Measurements from ENCODE around the gene LYPD6B.

The LYPD6B gene

DNA sequence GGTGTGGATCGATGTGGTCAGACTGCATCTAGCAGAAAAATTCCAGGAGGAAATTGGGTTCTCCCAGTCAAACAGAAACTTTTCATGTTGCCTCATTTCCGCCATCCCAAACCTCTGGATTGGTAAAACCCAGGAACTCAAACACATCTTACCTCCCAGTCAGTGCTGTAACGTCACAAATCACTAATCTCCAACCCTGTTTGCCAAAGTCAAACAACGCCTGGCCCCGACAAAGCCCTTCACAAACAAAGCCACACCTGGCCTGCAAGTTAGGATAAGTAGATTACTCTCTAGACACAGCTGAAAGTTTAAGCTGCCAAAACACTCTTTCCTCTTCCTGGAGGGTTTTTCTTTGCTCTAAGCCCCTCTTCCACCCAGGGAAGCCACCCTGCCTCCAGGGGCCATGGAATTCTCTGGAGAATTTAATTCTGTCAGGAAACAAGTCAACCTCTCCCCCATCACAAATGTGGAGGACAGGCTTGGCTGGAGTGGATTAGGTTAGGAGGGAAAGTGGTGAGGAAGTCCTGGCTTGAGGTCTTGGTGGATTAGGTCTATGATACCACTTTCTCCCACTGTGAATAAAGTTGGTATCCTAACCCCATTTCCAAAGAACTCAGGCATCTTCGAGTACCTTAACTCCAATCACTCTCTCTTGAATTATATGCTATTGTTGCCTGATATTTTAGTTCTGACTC, 86.7 kb downstream of the LYPD6B start:
- H3K27ac ChIP-seq, result no peak overlapping the region
- CTCF ChIA-PET, result interaction anchor here (0.7 kb wide), 1 partner anchor 62 kb away, joined by 4 read pairs; no protein-coding TSS in a partner anchor
- POLR2A ChIA-PET (ENCODE audit: low non-redundant PET), result no interaction called here
- DNase-seq (ENCODE audit: low spot score), result no peak
- TF ChIP-seq, protein P1, sequence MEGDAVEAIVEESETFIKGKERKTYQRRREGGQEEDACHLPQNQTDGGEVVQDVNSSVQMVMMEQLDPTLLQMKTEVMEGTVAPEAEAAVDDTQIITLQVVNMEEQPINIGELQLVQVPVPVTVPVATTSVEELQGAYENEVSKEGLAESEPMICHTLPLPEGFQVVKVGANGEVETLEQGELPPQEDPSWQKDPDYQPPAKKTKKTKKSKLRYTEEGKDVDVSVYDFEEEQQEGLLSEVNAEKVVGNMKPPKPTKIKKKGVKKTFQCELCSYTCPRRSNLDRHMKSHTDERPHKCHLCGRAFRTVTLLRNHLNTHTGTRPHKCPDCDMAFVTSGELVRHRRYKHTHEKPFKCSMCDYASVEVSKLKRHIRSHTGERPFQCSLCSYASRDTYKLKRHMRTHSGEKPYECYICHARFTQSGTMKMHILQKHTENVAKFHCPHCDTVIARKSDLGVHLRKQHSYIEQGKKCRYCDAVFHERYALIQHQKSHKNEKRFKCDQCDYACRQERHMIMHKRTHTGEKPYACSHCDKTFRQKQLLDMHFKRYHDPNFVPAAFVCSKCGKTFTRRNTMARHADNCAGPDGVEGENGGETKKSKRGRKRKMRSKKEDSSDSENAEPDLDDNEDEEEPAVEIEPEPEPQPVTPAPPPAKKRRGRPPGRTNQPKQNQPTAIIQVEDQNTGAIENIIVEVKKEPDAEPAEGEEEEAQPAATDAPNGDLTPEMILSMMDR (conservative IDR thresholded peaks at IDR 0.05; ENCODE audit: low read depth), result no peak

DNA sequence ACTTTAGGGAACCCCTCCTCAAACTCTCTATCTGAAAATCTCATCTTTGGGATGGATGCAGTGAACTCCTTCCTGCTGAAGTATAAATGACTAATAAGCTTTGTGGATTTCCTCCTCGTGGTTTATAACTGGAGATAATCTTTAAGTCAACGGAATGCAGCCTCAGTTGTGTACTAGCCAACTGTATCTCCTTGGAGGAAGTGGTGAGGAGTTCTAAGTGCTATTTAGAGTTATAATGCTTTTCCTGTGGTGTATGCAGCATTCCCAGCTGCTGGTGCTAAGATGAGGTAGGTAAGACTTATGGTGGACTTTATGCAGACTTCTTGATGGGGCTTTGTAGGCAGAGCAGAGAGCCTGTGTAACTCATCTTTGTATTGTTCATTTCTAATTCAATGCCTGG, 90.9 kb downstream of the LYPD6B start:
- ChIA-PET CTCF (interaction anchor here (0.6 kb wide), 1 partner anchor 156 kb away, joined by 4 read pairs; no protein-coding TSS in a partner anchor), POLR2A (ENCODE audit: low non-redundant PET) (no interaction called here)
- DNase-seq (ENCODE audit: low spot score), result no peak
- H3K27ac ChIP-seq, result no peak overlapping the region
- TF ChIP-seq, protein P1 (conservative IDR thresholded peaks at IDR 0.05; ENCODE audit: low read depth), result no peak

DNA sequence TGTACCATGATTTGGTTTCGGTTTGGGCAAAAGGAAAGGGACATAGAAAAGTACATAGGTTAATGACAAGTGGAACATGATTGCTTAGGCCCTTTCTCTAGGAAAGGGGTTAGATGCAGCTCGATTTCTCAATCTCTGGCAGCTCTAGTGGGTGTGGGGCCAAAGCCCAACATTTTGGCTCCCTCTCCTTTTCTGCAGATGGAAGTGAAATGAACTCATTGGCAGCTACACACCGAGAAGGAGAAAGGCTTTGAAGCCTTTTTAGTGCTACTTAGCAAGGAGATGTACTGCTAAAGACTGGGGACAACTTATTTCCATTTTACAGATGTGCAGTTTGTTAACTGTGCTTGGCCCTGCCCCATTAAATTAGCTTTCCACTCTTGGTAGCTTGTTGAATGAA, 93.8 kb downstream of the LYPD6B start:
- DNase-seq (ENCODE audit: low spot score), result no peak
- ChIA-PET POLR2A (ENCODE audit: low non-redundant PET) (no interaction called here), CTCF (no interaction called here)
- TF ChIP-seq, protein P1 (conservative IDR thresholded peaks at IDR 0.05; ENCODE audit: low read depth), result no peak
- H3K27ac ChIP-seq, result no peak overlapping the region

DNA sequence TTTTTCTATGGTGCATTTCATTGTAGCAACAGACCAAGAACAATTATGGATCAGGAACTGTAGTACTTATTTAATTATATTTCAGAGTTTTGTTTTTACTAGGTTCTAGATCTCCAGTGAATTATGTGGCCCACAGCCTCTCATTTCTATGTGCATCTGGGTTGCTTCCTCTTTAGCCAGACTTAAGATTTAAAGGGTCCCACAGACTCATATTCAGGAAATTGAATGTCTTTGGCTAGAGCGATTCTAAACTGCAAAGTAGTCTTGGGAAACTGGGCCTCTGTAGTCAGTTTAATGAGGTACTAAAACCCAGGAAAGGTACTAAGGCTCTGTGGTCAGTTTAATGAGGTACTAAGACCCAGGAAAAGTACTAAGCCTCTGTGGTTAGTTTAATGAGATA, 94.4 kb downstream of the LYPD6B start:
- POLR2A ChIA-PET (ENCODE audit: low non-redundant PET), result no interaction called here
- TF ChIP-seq, protein P1 (conservative IDR thresholded peaks at IDR 0.05; ENCODE audit: low read depth), result no peak
- no peak for DNase-seq (ENCODE audit: low spot score)
- H3K27ac ChIP-seq, result no peak overlapping the region
- CTCF ChIA-PET, result no interaction called here

DNA sequence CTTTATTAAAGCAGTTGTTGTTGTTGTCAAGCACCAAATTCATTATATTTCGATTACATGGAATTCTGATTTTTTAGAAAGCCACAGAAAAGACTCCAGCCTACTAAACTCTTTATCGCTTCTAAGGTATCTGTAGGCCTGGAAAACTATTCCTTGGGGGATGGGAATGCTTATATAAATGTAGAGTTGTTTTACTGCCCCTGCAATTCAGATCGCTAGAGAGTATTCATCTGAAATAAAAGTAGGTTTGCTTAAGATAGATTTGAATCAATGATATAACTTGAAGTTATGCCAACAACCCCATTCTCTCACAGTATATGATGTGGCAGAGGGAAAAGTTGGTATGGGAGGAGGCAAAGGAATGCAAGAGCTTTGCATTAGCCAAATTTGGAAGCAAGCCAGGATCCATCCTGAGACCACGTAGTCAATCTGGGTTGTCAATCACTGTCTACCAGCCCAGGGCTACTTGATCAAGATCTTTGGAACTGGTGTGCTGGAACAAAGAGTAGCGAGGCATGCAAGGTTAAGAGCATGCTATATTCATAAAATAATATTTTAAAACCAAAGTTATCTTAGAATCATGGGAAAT, 95.9 kb downstream of the LYPD6B start:
- ChIA-PET POLR2A (ENCODE audit: low non-redundant PET) (no interaction called here), CTCF (no interaction called here)
- H3K27ac ChIP-seq, result no peak overlapping the region
- TF ChIP-seq, protein P1 (conservative IDR thresholded peaks at IDR 0.05; ENCODE audit: low read depth), result no peak
- DNase-seq (ENCODE audit: low spot score), result no peak

DNA sequence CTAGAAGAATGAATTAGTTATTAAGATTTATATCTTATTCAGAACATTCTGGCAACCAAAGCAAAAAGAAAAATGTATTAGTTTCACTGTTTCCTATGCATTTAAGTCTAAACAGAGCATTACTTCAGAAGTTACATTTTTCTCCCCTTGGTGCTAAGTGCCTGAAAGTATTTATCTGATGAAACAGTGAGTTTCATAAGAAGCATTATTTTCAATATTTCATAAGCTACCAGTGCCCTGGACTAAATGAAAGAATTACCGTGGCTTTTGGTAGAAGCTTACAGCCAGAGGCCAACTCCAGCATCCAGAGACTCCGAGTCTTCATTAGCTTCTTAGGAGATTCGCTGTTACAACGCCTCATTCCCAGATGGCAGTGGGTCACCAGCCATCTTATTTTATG, 97.6 kb downstream of the LYPD6B start:
- TF ChIP-seq, protein P1 (conservative IDR thresholded peaks at IDR 0.05; ENCODE audit: low read depth), result no peak
- ChIA-PET CTCF (no interaction called here), POLR2A (ENCODE audit: low non-redundant PET) (no interaction called here)
- DNase-seq (ENCODE audit: low spot score), result no peak
- H3K27ac ChIP-seq, result no peak overlapping the region
